ENCODE measurements around the gene ARHGAP21.
A peak's percentile ranks its signal among the peaks of the same experiment; 100 is the strongest.

Gene ARHGAP21

DNA sequence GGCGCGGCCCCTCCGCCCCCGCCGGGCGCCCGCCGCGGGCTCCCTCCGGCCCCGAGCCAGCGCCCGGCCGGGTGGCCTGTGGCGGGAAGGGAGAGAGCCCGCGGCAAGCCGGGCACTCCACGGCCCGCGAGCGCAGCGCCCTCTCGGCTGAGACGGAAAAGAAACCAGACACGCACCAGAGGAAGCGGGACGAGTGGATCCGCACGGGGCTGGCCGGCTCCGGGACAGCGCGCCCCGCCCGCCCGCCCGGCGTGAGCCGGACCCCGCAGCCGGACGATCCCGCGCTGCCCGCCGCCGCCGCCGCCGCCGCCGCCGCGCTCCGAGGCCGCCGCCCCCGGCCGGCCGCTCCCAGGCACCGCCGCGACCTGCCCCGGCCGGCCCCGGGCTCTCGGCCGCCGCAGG is 300 bp downstream of the ARHGAP21 start:
- H3K27ac ChIP-seq, result peak overlapping the region; percentile 94
- DNase-seq (ENCODE audit: low read depth, low spot score), result no peak

DNA sequence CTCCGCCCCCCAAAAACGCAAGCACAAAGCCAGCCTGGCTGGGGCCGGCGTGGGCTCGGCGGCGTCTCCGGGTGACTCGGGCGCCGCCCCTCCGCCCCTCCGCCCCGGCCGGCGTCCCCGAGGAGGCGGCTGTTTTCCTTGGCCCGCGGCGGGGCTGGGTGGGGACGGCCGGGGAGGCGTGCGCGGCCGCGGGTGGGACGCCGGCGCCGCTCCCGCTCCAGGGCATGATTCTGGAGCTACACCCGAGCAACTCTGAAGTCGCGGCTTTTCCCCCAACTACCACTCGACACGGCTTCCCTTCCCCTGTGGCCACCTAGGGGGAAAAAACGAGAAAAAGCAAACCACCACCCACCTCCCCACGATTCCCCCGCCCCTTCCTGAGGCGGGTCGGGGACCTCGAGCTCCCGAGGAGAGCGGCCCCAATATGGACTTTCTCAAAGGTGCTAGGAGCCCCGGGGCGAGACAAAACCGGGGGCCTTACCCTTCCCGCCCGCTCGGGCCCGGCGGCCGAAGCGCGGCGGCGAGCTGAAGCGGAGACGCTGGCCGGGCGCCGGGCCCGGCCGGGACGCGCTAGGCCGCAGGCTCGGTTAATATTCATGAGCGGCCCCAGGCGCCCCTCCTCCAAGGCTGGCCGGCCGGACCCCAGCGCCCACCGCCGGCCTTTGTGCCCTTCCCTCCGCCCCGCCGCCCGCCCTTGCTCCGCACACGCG is 856 bp downstream of the ARHGAP21 start:
- peak overlapping the region; percentile 94 for H3K27ac ChIP-seq
- no peak for DNase-seq (ENCODE audit: low read depth, low spot score)

DNA sequence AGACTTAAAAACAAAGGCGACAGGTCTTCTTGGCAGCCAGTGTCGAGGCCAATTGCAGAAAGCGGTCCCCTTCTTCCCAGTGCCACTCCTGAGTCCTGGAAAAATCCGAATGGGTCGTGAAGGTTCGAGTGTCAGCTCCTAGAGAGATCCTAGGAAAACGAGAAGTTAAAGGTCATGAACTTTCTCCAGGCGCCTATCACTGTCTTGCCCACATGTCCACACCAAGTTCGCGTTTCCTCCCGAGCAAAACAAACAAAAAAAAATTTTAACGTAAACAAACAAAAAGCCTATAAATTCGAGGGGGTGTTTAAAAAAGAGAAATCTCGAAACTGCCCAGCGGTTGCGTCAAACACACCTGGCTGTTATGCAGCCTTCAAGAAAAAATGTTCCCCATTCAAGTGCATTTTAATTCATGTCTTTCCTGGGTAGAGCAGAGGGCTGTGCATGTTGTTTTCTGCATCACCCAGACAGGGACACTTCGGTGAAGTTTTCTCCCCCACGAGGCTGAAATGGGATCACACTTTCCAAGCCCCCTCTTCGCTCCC is 1.5 kb downstream of the ARHGAP21 start:
- DNase-seq (ENCODE audit: low read depth, low spot score), result no peak
- H3K27ac ChIP-seq, result peak overlapping the region; percentile 94

DNA sequence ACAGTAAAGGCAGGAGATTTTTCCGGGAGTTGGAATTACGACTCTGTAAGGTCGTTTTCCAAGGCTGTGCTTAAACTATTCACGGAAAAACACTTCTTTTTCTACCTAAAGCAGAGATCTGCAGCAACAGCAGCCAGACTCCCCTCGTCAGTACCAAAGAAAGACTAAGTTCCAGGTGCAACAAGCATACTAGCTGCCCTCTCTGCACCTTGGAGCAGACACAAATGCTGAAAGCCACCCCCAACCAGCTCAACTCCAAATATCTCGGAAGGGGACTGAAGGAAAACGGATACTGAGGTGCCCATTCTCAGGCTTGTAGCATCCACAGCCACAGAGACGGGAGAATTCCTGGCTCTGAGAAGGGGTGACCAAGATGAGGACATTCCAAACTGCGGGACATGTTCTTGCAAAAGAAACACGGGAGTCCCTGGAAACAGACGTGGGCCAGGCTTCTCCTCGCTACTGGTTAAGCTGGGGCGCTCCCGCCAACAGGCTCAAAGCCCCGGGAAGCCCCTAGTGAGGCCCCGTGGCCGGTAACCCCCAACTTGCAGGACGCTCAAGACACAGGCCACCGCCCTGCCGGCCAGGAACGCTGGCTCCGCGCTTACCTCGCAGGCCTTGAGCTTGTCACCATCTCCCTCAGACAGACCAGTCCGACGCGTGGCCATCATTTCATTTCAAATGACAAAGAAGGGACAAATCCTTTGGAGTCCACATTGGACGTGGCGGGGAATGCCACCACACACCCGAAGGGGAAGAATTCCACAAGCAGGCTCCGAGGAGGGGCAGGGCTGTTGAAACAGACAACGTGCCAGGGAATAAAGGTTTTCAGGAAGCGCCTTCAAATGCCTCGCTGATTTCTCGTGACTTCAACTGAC is 2.2 kb downstream of the ARHGAP21 start:
- DNase-seq (ENCODE audit: low read depth, low spot score), result no peak
- H3K27ac ChIP-seq, result peak overlapping the region; percentile 94

DNA sequence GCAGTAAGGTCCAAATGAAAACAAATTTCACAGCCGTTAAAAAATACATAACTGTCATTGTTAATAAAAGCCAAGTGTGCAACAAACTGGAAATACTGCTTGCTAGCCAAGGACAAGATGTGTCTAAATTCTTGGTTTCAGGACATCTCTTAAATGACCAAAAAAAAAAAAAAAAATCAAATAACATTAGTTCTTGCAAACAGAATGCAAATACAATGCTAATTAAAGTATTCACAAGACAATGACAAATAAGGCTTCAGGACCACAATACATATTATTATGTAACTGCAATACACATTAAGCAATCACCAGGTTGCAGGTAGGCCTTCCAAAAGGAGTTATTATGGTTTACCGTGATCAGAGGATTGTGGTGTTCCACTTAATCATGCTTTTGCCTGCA is 3.6 kb downstream of the ARHGAP21 start:
- DNase-seq (ENCODE audit: low read depth, low spot score), result no peak
- H3K27ac ChIP-seq, result peak overlapping the region; percentile 94

DNA sequence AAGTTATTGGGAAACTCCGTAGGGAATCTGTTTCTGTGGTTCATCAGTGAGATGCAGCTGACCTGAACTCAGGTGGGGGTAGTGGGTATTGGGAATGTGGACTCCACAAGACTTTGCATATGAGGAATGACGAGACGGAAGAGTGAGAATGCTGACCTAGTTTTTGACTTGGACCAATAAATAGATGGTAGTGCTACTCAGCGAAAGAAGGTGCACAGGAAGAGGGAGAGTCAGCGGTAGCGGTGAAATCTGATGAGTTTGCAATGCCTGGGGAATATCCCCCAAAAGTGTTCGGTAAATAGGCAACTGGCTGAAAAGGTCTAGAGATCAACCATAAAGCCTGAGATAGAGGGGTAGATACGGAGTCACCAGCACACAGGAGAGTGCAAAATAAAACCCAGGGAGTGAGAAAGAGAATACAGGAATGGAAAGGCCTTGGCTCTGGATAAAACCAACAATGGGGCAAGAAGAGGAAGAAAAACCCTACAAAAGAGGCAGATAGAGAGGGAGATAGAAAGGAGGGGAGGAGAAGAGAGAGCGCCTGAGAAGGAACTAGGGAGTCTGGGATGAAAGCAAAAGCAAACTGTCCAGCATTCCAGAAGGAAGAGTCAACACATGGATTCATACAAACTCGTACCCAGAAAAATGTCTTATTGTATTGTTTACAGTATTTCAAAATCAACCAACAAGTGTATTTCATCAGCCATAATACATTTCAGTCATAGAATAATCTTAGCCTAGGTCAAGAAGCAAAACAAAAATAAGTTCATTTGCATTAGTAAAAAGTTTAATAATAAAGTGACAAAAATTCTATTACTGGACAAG is 5.4 kb downstream of the ARHGAP21 start:
- H3K27ac ChIP-seq, result peak overlapping the region; percentile 94
- no peak for DNase-seq (ENCODE audit: low read depth, low spot score)

DNA sequence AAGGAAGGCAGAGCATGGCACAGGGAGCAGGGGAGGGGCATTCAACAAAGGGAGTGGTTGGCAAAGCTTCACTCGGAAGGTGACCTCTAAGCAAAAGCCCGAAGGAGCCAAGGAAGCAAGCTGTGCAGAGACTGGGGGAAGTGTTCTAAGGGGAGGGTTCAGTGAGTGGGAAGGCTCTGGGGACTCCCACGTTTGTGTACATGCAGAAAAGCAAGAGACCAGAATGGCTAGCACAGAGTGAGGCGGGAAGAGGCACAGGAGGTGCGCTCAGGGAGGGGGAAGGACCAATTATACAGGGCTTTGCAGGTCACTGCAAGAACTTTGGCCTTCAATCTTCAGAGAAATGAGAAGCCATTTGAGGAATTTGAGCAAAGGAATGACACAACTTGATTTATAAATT is 7.4 kb downstream of the ARHGAP21 start:
- no peak for DNase-seq (ENCODE audit: low read depth, low spot score)
- H3K27ac ChIP-seq, result no peak overlapping the region

DNA sequence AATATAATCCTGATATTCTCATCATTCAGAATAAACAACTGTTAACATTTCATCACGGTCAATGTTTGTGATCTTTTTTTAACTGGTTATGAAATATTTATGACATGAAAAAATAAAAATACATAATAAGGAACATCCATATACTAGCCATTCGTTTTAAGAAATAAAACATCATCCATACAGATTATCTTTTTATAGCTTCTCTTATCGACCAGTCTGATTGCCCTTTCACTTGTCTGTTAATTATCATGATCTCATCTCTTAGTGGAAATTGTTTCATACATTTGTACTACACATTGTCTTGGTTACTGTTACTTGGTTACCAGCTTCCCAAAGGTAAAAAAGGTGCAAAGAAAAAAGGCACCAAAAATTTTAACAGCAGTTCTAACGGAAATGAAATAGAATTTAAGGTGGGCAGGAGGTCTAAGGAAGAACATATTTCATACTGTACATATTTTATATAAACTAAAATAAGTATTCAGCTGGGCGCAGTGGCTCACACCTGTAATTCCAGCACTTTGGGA is 8.4 kb downstream of the ARHGAP21 start:
- no peak overlapping the region for H3K27ac ChIP-seq
- no peak for DNase-seq (ENCODE audit: low read depth, low spot score)

DNA sequence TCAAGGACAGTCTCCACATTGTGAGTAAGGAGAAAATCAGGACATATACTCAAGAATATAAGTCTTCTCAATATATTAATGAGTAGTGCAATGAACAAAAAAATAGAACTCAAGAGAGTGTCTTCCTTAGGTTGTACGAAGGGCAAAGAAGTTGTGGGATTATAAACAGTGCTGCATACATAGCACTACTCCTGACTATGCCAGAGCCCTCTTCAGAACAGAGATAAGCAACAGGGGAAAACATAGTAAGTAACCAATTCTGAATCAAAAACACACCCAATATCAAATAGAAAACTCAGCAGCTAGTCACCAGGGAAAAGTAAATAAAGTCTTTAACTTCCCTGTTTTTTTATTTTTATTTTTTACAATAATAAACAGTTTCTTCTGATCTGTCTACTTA is 10.6 kb downstream of the ARHGAP21 start:
- no peak for DNase-seq (ENCODE audit: low read depth, low spot score)
- peak overlapping the region; percentile 1 for H3K27ac ChIP-seq

DNA sequence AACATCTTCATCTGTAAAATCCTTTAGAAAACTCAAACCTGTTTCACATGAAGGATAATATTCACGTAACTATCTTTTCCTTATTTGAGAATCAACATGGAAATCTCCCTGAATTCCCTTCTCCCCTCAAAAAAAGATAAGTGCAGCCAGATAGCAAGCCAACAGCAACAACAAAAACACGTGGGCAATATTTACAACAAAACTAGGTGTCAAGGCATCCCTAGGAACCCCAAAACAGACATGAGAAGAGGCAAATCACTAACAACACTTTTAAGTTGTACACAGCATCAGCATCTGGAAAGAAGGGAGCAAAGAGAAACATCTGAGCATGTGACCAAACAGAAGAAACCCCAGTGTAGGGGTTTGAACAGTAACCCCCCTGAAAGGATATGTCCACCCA is 12.2 kb downstream of the ARHGAP21 start:
- no peak for DNase-seq (ENCODE audit: low read depth, low spot score)
- H3K27ac ChIP-seq, result no peak overlapping the region

DNA sequence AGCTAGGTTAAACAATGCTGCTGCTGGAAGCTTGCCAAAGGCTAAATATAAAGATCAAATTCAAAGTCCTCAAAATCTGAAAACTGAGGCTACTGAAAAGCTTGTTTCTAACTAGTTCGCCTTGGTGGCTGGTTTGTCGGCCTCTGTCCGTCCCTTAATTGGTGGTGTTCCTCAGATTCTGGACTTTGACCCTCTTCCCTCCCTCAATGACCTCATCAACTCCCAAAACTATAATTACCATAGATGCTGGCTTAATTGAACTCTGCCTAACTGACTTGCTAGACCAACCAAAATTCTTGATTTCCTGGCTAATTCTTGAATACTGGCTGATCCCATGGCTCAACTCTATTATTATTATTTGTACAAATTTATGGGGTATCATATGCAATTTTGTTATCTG is 15.6 kb downstream of the ARHGAP21 start:
- H3K27ac ChIP-seq, result peak overlapping the region; percentile 67
- DNase-seq (ENCODE audit: low read depth, low spot score), result no peak

DNA sequence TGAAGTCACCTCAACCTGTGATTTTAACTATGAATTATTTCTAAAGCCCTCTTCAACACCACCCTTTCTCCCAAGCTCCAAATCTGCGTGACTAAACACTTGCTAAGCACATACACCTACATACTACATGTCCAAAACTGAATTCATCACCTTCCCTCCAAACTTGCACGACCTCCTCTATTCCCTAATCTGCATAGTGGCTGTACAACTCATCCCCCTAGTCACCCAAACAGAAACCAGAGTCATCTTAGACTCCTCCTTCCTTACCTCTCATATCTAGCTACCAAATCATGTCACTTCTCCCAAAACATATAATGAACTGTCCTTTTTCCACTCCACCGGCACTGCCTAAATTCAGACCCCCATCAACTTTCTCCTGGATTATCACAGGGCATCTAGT is 16.2 kb downstream of the ARHGAP21 start:
- DNase-seq (ENCODE audit: low read depth, low spot score), result no peak
- H3K27ac ChIP-seq, result peak overlapping the region; percentile 67

DNA sequence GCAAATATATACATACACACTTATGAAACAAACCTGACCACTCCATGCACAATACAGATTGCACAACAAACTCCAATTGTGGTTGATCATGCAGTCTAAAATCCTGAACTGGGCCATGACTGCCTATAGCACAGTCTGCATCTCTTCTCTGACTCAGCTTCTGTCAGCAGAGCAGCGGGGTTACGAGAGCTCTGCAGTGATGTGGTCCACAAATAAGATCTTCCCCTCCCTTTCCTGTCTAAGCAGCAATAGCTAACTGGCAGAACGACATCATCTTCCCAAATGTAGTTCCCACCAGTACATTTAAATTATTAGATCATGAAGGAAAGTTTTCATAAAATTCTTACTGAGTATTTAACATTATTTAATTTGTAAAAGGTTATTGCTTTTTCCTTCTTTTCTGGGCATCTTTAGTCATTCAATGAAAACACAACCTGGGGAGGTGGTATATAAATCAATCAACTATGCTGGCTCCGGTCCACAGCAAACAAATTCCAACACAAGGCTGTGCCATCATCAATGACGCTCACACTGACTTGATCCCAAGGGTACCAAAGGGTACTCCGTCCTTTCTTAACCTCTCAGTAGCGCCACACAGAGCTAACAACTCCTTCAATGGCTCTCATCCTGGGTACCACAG is 17.1 kb downstream of the ARHGAP21 start:
- peak; percentile 81 for DNase-seq (ENCODE audit: low read depth, low spot score)
- H3K27ac ChIP-seq, result peak overlapping the region; percentile 67

DNA sequence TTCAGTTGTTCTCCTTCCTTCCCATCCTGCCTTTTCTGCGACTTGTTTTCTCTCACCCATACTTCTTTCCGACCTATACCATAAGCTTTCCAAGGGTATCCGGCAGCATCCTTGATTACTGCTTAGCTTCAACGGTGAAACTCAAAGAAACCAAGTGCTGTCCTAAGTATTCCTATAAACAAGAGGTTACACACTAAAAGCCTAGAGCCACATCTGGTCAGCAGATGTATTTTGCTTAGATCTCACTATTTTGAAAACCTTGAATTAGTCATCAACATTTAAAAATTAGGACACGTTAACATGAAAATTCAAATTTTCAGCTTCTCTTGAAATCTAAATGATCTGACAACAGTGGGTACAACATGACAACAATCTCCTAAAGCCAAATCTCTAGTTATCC is 20.0 kb downstream of the ARHGAP21 start:
- no peak overlapping the region for H3K27ac ChIP-seq
- DNase-seq (ENCODE audit: low read depth, low spot score), result no peak

DNA sequence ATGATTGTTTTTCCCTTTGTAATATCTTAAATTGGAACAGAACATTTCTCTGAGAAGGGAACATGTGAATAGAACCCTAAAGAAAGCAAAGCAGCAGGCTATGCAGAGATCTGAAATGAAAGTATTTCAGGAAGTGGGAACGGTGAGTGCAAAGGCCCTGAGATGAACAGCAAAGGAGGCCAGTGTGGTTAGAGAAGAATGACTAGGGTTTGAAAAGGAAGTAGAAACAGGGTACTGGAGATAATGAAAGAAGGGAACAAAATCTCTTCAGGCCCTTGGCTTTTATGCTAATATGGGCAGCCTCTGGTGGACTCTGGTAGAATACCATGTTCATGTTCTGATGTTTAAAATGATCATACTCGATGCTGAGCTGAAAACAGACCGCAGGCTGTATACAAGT is 22.2 kb downstream of the ARHGAP21 start:
- no peak overlapping the region for H3K27ac ChIP-seq
- DNase-seq (ENCODE audit: low read depth, low spot score), result no peak

DNA sequence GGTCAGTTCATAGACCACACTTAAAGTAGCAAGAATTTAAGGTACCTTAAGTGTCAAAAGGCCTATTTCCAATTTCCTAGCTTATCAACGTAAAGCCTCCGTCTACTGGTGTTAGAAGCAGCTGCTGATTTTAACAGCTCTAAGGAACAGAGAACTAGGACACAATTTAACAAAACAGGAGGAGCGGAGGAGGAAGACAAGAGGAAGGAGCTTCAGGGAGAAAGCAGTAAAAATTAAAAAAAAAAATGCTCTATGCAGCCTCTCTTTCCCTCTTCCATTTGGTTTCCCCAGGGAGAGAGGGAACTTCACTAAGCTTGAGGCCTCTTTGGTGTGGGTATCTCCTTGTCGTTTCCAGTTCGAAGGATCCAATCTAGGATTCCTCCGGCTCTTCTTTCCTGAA is 22.7 kb downstream of the ARHGAP21 start:
- no peak for DNase-seq (ENCODE audit: low read depth, low spot score)
- no peak overlapping the region for H3K27ac ChIP-seq

DNA sequence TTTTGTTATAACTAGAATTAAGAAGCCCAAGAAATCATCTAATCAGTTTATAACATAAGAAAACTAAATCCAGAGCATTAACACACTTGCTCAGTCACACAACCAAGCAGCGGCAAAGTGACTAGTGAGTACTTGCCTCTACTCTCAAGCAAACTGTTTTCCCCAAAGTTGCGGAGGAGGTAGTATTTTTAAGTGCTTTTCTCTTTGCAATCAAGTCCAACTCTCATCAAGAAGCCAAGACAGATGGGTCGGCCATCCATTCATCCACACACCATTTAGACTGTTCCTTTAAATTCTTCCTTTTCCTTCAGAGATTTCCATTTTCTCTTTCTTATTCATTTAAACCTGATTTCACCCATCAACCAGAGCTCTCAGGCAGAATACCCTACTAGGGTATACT is 25.4 kb downstream of the ARHGAP21 start:
- DNase-seq (ENCODE audit: low read depth, low spot score), result no peak
- no peak overlapping the region for H3K27ac ChIP-seq

DNA sequence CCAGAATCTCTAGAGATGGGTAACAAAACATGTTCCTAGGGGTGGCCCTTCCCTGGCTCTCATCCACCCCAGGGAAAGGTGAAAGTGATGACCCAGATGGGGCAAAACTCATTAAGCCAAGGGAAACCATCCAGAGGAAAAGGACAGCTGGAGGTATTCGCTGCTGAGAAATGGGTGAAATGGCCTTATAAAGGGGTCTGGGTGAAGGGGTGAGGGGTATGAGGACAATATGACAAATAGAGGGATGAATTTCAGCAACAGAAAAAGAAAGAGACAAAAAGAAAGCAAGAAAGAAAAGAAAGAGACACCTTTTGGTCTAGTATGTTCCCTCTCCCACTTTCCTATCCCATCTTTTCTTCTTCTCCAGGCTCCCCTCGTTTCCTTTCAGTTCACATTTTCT is 26.6 kb downstream of the ARHGAP21 start:
- DNase-seq (ENCODE audit: low read depth, low spot score), result no peak
- no peak overlapping the region for H3K27ac ChIP-seq

DNA sequence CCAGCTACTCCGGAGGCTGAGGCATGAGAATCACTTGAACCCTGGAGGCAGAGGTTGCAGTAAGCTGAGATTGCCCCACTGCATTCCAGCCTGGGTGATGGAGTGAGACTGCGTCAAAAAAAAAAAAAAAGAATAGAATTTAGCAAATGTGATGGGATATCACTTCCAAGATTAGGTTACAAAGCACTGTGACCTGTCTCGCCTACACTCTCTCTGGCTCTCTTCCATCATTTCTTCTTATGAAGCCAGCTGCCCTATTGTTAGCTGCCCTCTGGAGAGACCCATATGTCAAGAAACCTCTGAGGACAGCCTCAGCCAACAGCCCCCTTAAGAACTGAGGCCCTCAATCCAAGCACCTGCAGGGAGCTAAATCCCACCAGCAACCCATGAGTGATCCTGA is 28.2 kb downstream of the ARHGAP21 start:
- no peak overlapping the region for H3K27ac ChIP-seq
- no peak for DNase-seq (ENCODE audit: low read depth, low spot score)

DNA sequence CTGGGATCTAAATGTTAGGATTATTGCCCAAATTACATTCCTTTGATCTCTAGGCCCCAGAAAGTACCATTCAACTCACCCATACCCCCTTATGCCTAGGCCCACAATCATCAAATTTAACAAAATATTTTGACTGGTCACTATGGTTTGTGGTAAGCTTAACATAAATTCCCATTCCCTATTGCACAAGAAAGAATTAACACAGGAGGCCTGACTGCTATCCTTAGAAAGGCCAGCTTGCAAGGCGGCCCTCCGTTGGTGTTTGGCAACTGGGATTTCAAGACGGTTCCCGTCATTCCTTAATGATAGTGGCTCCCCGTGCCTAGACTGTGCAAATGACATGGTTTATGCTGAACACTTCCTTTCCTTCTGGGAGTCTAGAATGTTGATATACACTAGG is 29.6 kb downstream of the ARHGAP21 start:
- H3K27ac ChIP-seq, result no peak overlapping the region
- DNase-seq (ENCODE audit: low read depth, low spot score), result no peak

All from epithelial cell of prostate (primary cell).